Caco-2 (cell line): ENCODE data around the gene CTIF. TPM values are rescaled to one million over a fixed set of nuclear protein-coding genes. Genes with fewer than 3 reads are reported as not detected.
A peak's percentile ranks its signal among the peaks of the same experiment; 100 is the strongest.

ENCODE experiments used
- BruUV-seq: library from RNA; stranded (reverse); fragments of 400-500 nt; replicated peaks from 2 replicates; lab custom pipeline; 2021; lab: Mats Ljungman, UMichigan
- CTCF ChIA-PET: fragments of 300-600 bp; sonication (Branson Sonifier 250); formaldehyde crosslinking; loops from one replicate; lab custom pipeline; 2022; ENCODE audit warnings: antibody characterized with exemption; lab: Charles Lee
- POLR2A ChIA-PET: fragments of 300-600 bp; sonication (Branson Sonifier 250); formaldehyde crosslinking; loops from one replicate; lab custom pipeline; 2022; ENCODE audit warnings: antibody characterized with exemption; lab: Charles Lee
- DNase-seq, 2 experiments: peaks; one replicate each; pipeline versions ENCODE4 v3.0.0 to v3.0.0-alpha.2; 2020 to 2022
- H3K27me3 ChIP-seq: replicated peaks from 2 replicates; pipeline ENCODE4 v1.6.0; 2011; ENCODE audit warnings: low read length; ENCODE audit not compliant: control insufficient read depth, insufficient read depth
- H3K36me3 ChIP-seq: 2 replicates; pipeline ENCODE4 v1.5.1; 2011; ENCODE audit warnings: low read length; ENCODE audit not compliant: control insufficient read depth, insufficient read depth
- H3K4me1 ChIP-seq: fragments of 250-450 bp; sonication (Bioruptor Pico); 2 replicates; pipeline ENCODE4 v1.5.1; 2020; ENCODE audit warnings: mild to moderate bottlenecking
- H3K4me3 ChIP-seq: 2 replicates; pipeline ENCODE4 v1.5.1; 2011; ENCODE audit warnings: low read depth, mild to moderate bottlenecking, control low read depth, low read length
- H3K9me3 ChIP-seq: fragments of 250-450 bp; sonication (Bioruptor Pico); 2 replicates; pipeline ENCODE4 v1.5.1; 2020; ENCODE audit warnings: mild to moderate bottlenecking, moderate library complexity
- H3K27ac Mint-ChIP-seq: one replicate; pipeline ENCODE4 v1.8.0; 2022; ENCODE audit warnings: mixed read lengths; ENCODE audit not compliant: unreplicated experiment
- H3K27me3 Mint-ChIP-seq: one replicate; pipeline ENCODE4 v1.8.0; 2022; ENCODE audit warnings: mixed read lengths; ENCODE audit not compliant: insufficient read depth, unreplicated experiment
- H3K36me3 Mint-ChIP-seq: one replicate; pipeline ENCODE4 v1.8.0; 2022; ENCODE audit warnings: mild to moderate bottlenecking, mixed read lengths; ENCODE audit not compliant: insufficient read depth, unreplicated experiment
- H3K4me1 Mint-ChIP-seq: one replicate; pipeline ENCODE4 v1.8.0; 2022; ENCODE audit warnings: low read depth, mixed read lengths; ENCODE audit not compliant: unreplicated experiment
- H3K4me3 Mint-ChIP-seq: one replicate; pipeline ENCODE4 v1.8.0; 2022; ENCODE audit warnings: mild to moderate bottlenecking, moderate library complexity, mixed read lengths; ENCODE audit not compliant: unreplicated experiment
- H3K9me3 Mint-ChIP-seq: one replicate; pipeline ENCODE4 v1.8.0; 2022; ENCODE audit warnings: mixed read lengths; ENCODE audit not compliant: unreplicated experiment
- intact Hi-C: fragments of 100-400 bp; cut with micrococcal nuclease; formaldehyde crosslinking; loops from one replicate; pipeline ENCODE4 v1.10.0; 2022; ENCODE audit not compliant: unreplicated experiment
- total RNA-seq: library from RNA; stranded (reverse); gene quantifications from 2 replicates; pipeline ENCODE4 v1.2.3, GENCODE V29; 2022
- TF ChIP-seq, protein P1 (sequence below), 2 experiments: fragments of 200-600 bp in 1 of 2; IDR thresholded peaks; 1 replicate in 1 of 2; 2 replicates in 1 of 2; pipeline versions ENCODE4 v1.5.1 to v1.8.0; 2011 to 2022; ENCODE audit warnings: antibody characterized with exemption in 1 of 2, control low read depth in 1 of 2, inconsistent platforms in 1 of 2, low read depth in 1 of 2, low read length in 1 of 2, mild to moderate bottlenecking in 1 of 2, moderate library complexity in 1 of 2; ENCODE audit not compliant: insufficient read depth in 1 of 2, severe bottlenecking in 1 of 2, unreplicated experiment in 1 of 2

Gene CTIF
- total RNA-seq, 1 experiment from 2014 or later, result 19.9 TPM

DNA sequence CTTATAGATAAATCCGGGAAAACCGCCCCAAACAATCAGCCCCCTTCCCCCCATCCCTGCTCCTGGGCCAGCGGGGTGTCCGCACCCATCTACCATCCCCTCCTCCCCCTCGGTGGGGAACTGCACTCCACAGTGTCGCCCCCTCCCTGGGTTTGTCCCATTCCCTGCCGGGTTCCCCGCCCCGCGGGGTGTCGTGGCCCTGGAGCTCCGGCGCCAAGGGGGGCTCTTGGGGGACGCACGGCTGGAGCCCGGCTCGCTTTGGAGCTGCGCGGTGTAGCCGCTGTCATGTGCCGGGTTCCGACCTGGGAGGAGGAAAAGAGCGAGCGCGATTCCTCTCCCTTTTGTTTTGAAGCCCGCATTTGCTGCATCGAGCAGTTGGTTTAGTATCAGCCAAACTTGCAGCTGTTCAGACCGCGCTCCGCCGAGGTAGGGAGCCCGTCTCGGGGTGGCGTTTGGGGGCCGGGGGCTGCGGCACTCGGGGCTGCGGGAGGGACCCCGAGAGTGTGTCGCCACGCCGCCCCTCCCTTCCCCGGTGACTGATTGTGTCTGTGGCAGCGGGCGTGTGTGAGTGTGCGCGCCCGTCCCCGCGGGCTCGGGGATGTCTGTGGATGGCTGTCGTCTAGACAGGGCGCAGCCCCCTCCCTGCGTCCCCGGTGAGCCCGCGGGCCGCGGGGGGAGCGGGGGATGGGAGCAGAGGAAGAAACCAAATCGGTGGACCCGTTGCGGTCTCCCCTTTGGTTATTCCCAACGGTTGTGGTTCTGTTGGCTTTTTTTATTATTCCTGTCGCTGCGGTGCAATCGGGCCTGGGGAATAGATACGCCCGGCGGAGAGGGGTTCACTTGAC is 797 bp downstream of the CTIF start:
- no TSS peak for BruUV-seq
- H3K36me3 Mint-ChIP-seq, result no peaks in the 10 kb centered on the region
- Histone ChIP-seq H3K36me3 (no peaks in the 10 kb centered on the region), H3K27me3 (no peaks in the 10 kb centered on the region), H3K9me3 (no peaks in the 10 kb centered on the region), H3K4me3 (peak overlapping the region; percentile 65), H3K4me1 (peaks cover 23% of the 10 kb centered on the region)
- peaks cover 4% of the 10 kb centered on the region for H3K4me1 Mint-ChIP-seq
- ChIA-PET POLR2A (no interaction called here), CTCF (no interaction called here)
- intact Hi-C loops, result loop anchor here (1.0 to 2.0 kb wide), 2 partner anchors 51 to 63 kb away; no protein-coding TSS in a partner anchor
- H3K4me3 Mint-ChIP-seq, result peak overlapping the region; percentile 77
- no peaks in the 10 kb centered on the region for H3K9me3 Mint-ChIP-seq
- no peaks in the 10 kb centered on the region for H3K27me3 Mint-ChIP-seq
- TF ChIP-seq, protein P1, sequence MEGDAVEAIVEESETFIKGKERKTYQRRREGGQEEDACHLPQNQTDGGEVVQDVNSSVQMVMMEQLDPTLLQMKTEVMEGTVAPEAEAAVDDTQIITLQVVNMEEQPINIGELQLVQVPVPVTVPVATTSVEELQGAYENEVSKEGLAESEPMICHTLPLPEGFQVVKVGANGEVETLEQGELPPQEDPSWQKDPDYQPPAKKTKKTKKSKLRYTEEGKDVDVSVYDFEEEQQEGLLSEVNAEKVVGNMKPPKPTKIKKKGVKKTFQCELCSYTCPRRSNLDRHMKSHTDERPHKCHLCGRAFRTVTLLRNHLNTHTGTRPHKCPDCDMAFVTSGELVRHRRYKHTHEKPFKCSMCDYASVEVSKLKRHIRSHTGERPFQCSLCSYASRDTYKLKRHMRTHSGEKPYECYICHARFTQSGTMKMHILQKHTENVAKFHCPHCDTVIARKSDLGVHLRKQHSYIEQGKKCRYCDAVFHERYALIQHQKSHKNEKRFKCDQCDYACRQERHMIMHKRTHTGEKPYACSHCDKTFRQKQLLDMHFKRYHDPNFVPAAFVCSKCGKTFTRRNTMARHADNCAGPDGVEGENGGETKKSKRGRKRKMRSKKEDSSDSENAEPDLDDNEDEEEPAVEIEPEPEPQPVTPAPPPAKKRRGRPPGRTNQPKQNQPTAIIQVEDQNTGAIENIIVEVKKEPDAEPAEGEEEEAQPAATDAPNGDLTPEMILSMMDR (IDR thresholded peaks at IDR 0.05; ENCODE audit: insufficient read depth in 1 of 2, low read depth in 1 of 2, low read length in 1 of 2, severe bottlenecking in 1 of 2, unreplicated experiment in 1 of 2), result no peak
- H3K27ac Mint-ChIP-seq, result peak overlapping the region; percentile 48
- peak in 1 of 2 experiments; percentile 32 for DNase-seq

DNA sequence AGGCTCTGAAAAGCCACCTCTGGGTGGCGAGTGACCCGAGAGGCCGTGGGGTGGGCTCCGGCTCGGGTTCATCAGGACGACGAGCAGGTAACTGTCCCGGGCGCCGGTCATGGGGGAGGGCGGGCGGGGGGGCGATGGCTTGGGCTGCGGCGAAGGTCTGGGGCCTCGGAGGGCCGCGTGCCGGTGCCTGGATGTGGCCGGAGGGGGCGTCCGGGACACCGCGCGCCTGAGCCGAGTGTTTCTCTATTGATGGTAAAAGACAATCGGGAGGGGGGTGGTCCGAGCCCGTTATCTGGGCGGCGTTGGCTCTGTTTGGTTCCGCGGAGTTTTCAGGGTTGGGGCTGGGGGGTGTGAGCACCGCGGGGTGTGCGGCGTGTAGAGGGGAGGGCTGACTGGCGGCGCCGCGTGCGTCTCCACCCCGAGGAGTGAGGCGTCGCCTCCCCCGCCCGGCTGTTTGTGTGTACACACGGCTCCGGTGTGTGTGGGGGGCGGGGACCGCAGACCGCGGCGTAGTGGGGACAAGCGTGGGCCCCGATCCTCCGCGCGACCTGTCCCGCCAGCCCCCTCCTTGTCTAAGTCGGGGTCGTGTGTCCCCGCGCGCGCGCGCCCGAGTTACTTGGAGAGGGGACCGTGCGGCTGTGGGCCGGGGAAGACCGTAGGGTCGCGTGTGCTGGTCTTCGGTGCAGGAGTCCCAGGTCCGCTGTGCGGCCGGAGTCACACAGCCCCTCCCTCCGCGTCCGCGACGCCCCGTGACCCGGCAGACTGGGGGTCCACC is 1.6 kb downstream of the CTIF start:
- H3K4me1 Mint-ChIP-seq, result peaks cover 10% of the 10 kb centered on the region
- Histone ChIP-seq H3K9me3 (no peaks in the 10 kb centered on the region), H3K36me3 (no peaks in the 10 kb centered on the region), H3K4me1 (peaks cover 23% of the 10 kb centered on the region), H3K4me3 (peak overlapping the region; percentile 65), H3K27me3 (no peaks in the 10 kb centered on the region)
- POLR2A ChIA-PET, result no interaction called here
- H3K9me3 Mint-ChIP-seq, result no peaks in the 10 kb centered on the region
- intact Hi-C loops, result loop anchor here (2.0 kb wide), 1 partner anchor 64 kb away; no protein-coding TSS in a partner anchor
- no peaks in the 10 kb centered on the region for H3K27me3 Mint-ChIP-seq
- no peak overlapping the region for H3K27ac Mint-ChIP-seq
- DNase-seq, result peak; percentile 41 to 57
- TF ChIP-seq, protein P1 (IDR thresholded peaks at IDR 0.05; ENCODE audit: insufficient read depth in 1 of 2, low read depth in 1 of 2, low read length in 1 of 2, severe bottlenecking in 1 of 2, unreplicated experiment in 1 of 2), result no peak
- peak overlapping the region; percentile 77 for H3K4me3 Mint-ChIP-seq
- BruUV-seq, result no TSS peak
- CTCF ChIA-PET, result no interaction called here
- H3K36me3 Mint-ChIP-seq, result no peaks in the 10 kb centered on the region

DNA sequence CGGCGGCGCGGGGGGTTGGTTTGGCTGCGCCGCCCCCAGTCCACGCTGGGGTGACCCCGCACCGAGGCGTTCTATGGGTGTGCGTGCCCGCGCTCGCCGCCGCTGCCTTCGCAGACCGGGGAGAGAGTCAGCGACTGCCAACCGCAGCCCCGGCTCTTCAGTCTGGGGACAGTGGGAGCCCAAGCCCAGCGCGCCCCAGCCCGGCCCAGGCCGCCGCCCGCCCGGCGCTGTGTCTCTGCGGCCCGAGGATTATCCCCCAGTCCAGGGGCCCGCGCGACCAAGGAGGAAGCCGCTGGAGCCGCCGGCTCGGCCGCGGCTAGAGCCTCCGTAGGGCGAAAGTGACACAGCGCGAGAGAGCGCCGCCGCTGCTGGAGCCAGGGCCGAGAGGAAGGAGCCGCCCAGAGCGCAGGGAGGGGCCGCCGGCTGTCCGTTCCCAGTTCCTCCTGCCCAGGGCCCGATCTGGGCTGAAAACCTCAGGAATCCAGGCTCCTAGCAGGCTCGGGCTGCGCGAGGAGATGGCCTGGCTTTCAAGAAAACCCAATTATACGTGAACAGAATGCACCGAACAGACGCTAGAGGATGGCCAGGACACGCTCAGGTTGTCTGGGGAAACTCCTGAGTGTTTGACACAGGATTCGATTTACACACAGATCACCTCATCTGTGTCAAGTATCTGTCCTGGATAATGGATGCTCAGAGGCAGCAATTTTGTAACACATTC is 2.4 kb downstream of the CTIF start:
- Histone ChIP-seq H3K4me3 (peak overlapping the region; percentile 65), H3K4me1 (peaks cover 27% of the 10 kb centered on the region), H3K36me3 (no peaks in the 10 kb centered on the region), H3K27me3 (no peaks in the 10 kb centered on the region), H3K9me3 (no peaks in the 10 kb centered on the region)
- POLR2A ChIA-PET, result no interaction called here
- intact Hi-C loops, result loop anchor here (2.0 kb wide), 1 partner anchor 64 kb away; no protein-coding TSS in a partner anchor
- no TSS peak for BruUV-seq
- peak overlapping the region; percentile 77 for H3K4me3 Mint-ChIP-seq
- H3K9me3 Mint-ChIP-seq, result no peaks in the 10 kb centered on the region
- H3K27me3 Mint-ChIP-seq, result no peaks in the 10 kb centered on the region
- peak; percentile 41 for DNase-seq
- CTCF ChIA-PET, result no interaction called here
- H3K27ac Mint-ChIP-seq, result no peak overlapping the region
- H3K4me1 Mint-ChIP-seq, result peaks cover 15% of the 10 kb centered on the region
- TF ChIP-seq, protein P1 (IDR thresholded peaks at IDR 0.05; ENCODE audit: insufficient read depth in 1 of 2, low read depth in 1 of 2, low read length in 1 of 2, severe bottlenecking in 1 of 2, unreplicated experiment in 1 of 2), result no peak
- no peaks in the 10 kb centered on the region for H3K36me3 Mint-ChIP-seq
